GM10266 (cell line): ENCODE data around the gene WNT9B.

Source experiments
- DNase-seq: peaks from one replicate; pipeline ENCODE4 v3.0.0; 2012; ENCODE audit errors: extremely low spot score
- CTCF ChIP-seq: IDR thresholded peaks from 2 replicates; pipeline ENCODE4 v1.5.1; 2012; ENCODE audit warnings: mild to moderate bottlenecking, low read depth; ENCODE audit not compliant: control insufficient read depth, insufficient read depth; ENCODE audit errors: missing control alignments

WNT9B gene

GRCh38 chr17:46883871-46884520 is 32.6 kb downstream of the WNT9B start:
- DNase-seq, result no peak
- TF ChIP-seq CTCF, result no peak

DNA sequence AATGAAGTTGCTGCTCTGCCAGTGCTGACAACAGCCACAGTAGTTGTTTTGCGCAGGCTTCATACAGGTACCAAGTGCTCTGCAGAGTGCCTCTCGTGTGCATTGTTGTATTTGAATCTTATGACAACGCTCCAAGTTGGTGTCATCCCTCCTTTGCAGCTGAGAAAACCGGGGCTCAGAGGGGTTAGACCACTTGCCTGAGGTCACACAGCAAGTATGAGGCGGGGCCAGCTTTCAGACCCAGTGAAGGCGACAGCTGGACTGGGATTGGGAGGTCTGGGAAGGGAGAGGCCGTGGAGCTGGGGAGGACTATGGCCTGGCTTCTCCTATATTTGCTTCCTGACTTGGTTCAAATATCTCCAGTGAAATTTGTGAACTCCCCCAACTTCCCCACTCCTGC is 33.2 kb downstream of the WNT9B start:
- TF ChIP-seq CTCF, result no peak
- DNase-seq, result no peak

GRCh38 chr17:46885415-46886309 is 34.3 kb downstream of the WNT9B start:
- no peak for DNase-seq
- TF ChIP-seq CTCF, result no peak

- DNase-seq, result no peak
- no peak for TF ChIP-seq CTCF
Observed at GRCh38 chr17:46886310-46886663, 34.9 kb downstream of the WNT9B start.

DNA sequence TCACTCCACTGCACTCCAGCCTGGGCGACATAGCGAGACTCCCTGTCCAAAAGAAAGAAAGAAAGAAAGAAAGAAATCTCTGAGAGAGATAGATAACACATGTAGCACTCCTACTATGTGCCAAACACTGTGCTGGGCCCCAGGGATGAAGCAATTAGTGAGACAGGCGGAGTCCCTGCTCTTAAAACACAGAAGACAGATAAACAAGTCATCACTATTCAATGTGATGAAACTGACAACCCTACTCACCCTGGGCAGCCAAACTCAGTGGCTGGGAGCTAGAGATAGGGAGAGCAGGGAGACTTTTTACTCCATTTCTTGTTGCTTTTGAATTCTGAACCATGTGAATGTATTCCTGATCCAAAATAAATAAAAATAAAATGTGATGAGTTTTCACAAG is 36.3 kb downstream of the WNT9B start:
- TF ChIP-seq CTCF, result no peak

DNA sequence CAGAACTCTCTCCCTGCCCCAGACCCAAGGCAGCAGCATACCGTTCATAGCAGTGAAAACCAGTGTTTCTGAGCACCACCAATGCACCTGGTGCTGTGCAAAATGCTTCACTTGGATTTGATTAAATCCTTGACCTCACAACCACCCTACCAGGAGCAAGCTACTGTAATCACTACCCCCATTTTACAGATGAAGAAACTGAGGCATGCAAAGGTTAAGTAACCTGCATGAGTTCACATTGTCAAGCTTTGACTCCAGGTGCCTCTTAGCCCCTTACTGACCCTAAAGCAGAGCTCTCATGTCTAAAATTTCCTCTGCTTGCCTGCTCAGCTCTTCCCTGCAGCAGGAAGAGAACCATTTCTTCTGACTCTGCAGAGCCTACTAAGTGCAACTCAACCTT is 37.3 kb downstream of the WNT9B start:
- TF ChIP-seq CTCF, result no peak
- DNase-seq, result no peak

More for the DNA sequence above, 36.3 kb downstream of the WNT9B start:
- no peak for DNase-seq

GRCh38 chr17:46889519-46889918 is 38.1 kb downstream of the WNT9B start:
- no peak for DNase-seq
- TF ChIP-seq CTCF, result no peak
